HCT116 (cell line): ENCODE data around the gene ROR2. TPM values are rescaled to one million over a fixed set of nuclear protein-coding genes. Genes with fewer than 3 reads are reported as not detected.
"Not testable (repeated sequence)": the region's sequence is repeated elsewhere in the genome, so short reads cannot be mapped to it uniquely, and the experiment has no call there.

Source experiments
- ATAC-seq: fragments of 200-7000 bp; cut with Tn5 transposase; 2 replicates; pipeline ENCODE4 v1.9.1; 2020; ENCODE audit warnings: mild to moderate bottlenecking, moderate library complexity
- BruUV-seq: library from RNA; stranded (reverse); fragments of 400-500 nt; replicated peaks from 2 replicates; lab custom pipeline; 2021; lab: Mats Ljungman, UMichigan
- CTCF ChIA-PET: fragments of 300-600 bp; sonication (Branson Sonifier 250); formaldehyde crosslinking; loops from one replicate; lab custom pipeline; 2021; ENCODE audit warnings: antibody characterized with exemption; lab: Charles Lee
- POLR2A ChIA-PET: fragments of 300-600, 350-600 bp; sonication (Branson Sonifier 250); formaldehyde crosslinking; loops from one replicate; lab custom pipeline; 2021; ENCODE audit warnings: antibody characterized with exemption; lab: Charles Lee
- RAD21 ChIA-PET, 2 experiments: fragments of 300-600 bp; sonication (Branson Sonifier 250); formaldehyde crosslinking; loops; one replicate each; lab custom pipeline; 2023; ENCODE audit warnings: low total read pairs in 2 of 2; ENCODE audit not compliant: uncharacterized antibody in 2 of 2, unreplicated experiment in 2 of 2, low non-redundant PET in 1 of 2; lab: Charles Lee
- DNase-seq: peaks from one replicate; pipeline ENCODE4 v3.0.0-alpha.2; 2010; ENCODE audit warnings: low read depth, low spot score
- H2AFZ ChIP-seq: fragments of 200-600 bp; shearing (Covaris generic), sonication (generic); 2 replicates; pipeline ENCODE4 v1.6.1; 2017; ENCODE audit warnings: low read depth, mixed run types, mixed read lengths, antibody characterized with exemption, low read length; ENCODE audit not compliant: poor library complexity, severe bottlenecking
- H3K27ac ChIP-seq: 2 replicates; pipeline ENCODE4 v1.5.1; 2012; ENCODE audit warnings: low read depth, low read length
- H3K27me3 ChIP-seq: fragments of 200-600 bp; sonication (generic); 2 replicates; pipeline ENCODE4 v1.6.1; 2016; ENCODE audit warnings: mixed run types, low read length, mixed read lengths; ENCODE audit not compliant: insufficient read depth
- H3K36me3 ChIP-seq, 2 experiments: fragments of 200-500 bp in 1 of 2; fragments of 200-600 bp in 1 of 2; sonication (Bioruptor generic) in 1 of 2; sonication (generic) in 1 of 2; 2 replicates each; pipeline versions ENCODE4 v1.5.1 to v1.6.1; 2014 to 2016; ENCODE audit warnings: low read length in 2 of 2, inconsistent platforms in 1 of 2, mixed read lengths in 1 of 2, mixed run types in 1 of 2; ENCODE audit not compliant: insufficient read depth in 2 of 2, control insufficient read depth in 1 of 2
- H3K4me1 ChIP-seq, 2 experiments: fragments of 200-600 bp in 1 of 2; sonication (generic) in 1 of 2; 2 replicates each; pipeline versions ENCODE4 v1.5.1 to v1.6.1; 2012 to 2017; ENCODE audit warnings: low read length in 2 of 2, inconsistent platforms in 1 of 2, mild to moderate bottlenecking in 1 of 2, mixed read lengths in 1 of 2, mixed run types in 1 of 2, moderate library complexity in 1 of 2; ENCODE audit not compliant: insufficient read depth in 2 of 2, control insufficient read depth in 1 of 2
- H3K4me2 ChIP-seq: fragments of 200-600 bp; sonication (generic); 2 replicates; pipeline ENCODE4 v1.6.1; 2017; ENCODE audit warnings: mixed run types, low read length, mixed read lengths
- H3K4me3 ChIP-seq, 2 experiments: fragments of 200-600 bp in 1 of 2; sonication (generic) in 1 of 2; replicated peaks in 1 of 2; 2 replicates each; pipeline ENCODE4 v1.5.1; 2011 to 2016; ENCODE audit warnings: low read length in 2 of 2, control low read depth in 1 of 2, low read depth in 1 of 2, mild to moderate bottlenecking in 1 of 2, mixed read lengths in 1 of 2, mixed run types in 1 of 2
- H3K79me2 ChIP-seq: fragments of 200-600 bp; sonication (generic); 2 replicates; pipeline ENCODE4 v1.6.1; 2017; ENCODE audit warnings: mild to moderate bottlenecking, mixed run types, low read length, moderate library complexity, mixed read lengths; ENCODE audit not compliant: insufficient read depth
- H3K9ac ChIP-seq: fragments of 200-600 bp; sonication (generic); 2 replicates; pipeline ENCODE4 v1.6.1; 2016; ENCODE audit warnings: low read length, mixed read lengths
- H3K9me2 ChIP-seq: fragments of 200-600 bp; sonication (generic), shearing (Covaris generic); 2 replicates; pipeline ENCODE4 v1.6.1; 2017; ENCODE audit warnings: mixed run types, mild to moderate bottlenecking, moderate library complexity; ENCODE audit not compliant: insufficient read depth
- H3K9me3 ChIP-seq, 2 experiments: fragments of 200-500 bp in 1 of 2; fragments of 200-600 bp in 1 of 2; sonication (Bioruptor generic) in 1 of 2; sonication (generic) in 1 of 2; 2 replicates each; pipeline ENCODE4 v1.6.1; 2014 to 2017; ENCODE audit warnings: low read length in 2 of 2, mixed read lengths in 2 of 2, inconsistent platforms in 1 of 2, low read depth in 1 of 2, mild to moderate bottlenecking in 1 of 2, mixed run types in 1 of 2, moderate library complexity in 1 of 2; ENCODE audit not compliant: control insufficient read depth in 1 of 2, insufficient read depth in 1 of 2
- H4K20me1 ChIP-seq: fragments of 200-600 bp; sonication (generic), shearing (Covaris generic); 2 replicates; pipeline ENCODE4 v1.6.1; 2017; ENCODE audit warnings: mixed run types, mild to moderate bottlenecking, moderate library complexity; ENCODE audit not compliant: insufficient read depth
- JUND ChIP-seq: IDR thresholded peaks from 2 replicates; pipeline ENCODE4 v1.6.1; 2012
- RAD21 ChIP-seq: IDR thresholded peaks from 2 replicates; pipeline ENCODE4 v1.6.1; 2012; ENCODE audit warnings: low read depth, mild to moderate bottlenecking
- SRF ChIP-seq: IDR thresholded peaks from 2 replicates; pipeline ENCODE4 v1.6.1; 2012; ENCODE audit warnings: low read depth
- YY1 ChIP-seq: IDR thresholded peaks from 2 replicates; pipeline ENCODE4 v1.6.1; 2011; ENCODE audit warnings: low read length, low read depth, moderate library complexity, mild to moderate bottlenecking; ENCODE audit not compliant: insufficient replicate concordance; ENCODE audit errors: extremely low read depth
- ZNF274 ChIP-seq: fragments of 200-500 bp; sonication (Bioruptor generic); IDR thresholded peaks from 2 replicates; pipeline ENCODE4 v1.6.1; 2014; ENCODE audit warnings: mild to moderate bottlenecking, low read depth, low read length, inconsistent platforms
- intact Hi-C: fragments of 100-400 bp; cut with micrococcal nuclease; formaldehyde crosslinking; loops from 2 replicates; pipeline ENCODE4 v1.10.0; 2022
- total RNA-seq: library from RNA; stranded (reverse); gene quantifications from one replicate; pipeline ENCODE4 v1.2.1, GENCODE V29; 2021; ENCODE audit not compliant: unreplicated experiment
- TF ChIP-seq, protein P1 (sequence below): IDR thresholded peaks from 2 replicates; pipeline ENCODE4 v1.6.1; 2011; ENCODE audit warnings: mild to moderate bottlenecking, low read length, moderate library complexity; ENCODE audit not compliant: insufficient replicate concordance; ENCODE audit errors: extremely low read depth
- TF ChIP-seq, protein P2 (sequence below): IDR thresholded peaks from 2 replicates; pipeline ENCODE4 v1.6.1; 2012
- TF ChIP-seq, protein P3 (sequence below): IDR thresholded peaks from 2 replicates; pipeline ENCODE4 v1.6.1; 2012

ROR2 gene
- total RNA-seq, 1 experiment from 2014 or later: 15.7 TPM

DNA sequence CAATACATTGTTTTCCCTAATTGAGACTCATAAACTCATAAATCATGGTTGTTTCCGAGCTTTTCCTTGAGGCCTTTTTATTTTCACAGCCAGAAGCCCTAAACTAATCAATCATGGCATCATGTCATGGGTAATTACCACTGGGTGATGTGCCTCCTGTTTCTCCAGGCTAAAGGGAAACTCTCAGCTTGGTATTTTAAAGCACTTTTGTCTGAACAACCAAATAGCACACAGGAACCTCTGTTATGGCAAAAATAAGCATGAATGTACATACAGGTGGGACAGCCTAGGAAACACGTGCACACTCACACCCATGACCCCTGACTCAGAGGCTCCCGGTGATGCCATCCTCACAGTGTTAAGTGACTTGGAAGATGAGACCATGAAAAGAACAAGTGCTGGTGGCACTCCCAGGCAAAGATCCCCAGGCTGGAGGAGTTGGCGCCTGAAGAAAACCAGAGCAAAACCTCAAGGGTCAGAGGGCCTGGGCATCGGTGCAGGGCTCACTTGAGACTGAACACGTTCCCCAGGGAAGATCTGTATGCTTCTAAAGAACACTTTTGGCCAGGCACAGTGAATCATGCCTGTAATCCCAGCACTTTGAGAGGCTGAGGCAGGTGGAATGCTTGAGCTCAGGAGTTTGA lies 154.3 kb downstream of the ROR2 start (continued):
- TF ChIP-seq, protein P1, sequence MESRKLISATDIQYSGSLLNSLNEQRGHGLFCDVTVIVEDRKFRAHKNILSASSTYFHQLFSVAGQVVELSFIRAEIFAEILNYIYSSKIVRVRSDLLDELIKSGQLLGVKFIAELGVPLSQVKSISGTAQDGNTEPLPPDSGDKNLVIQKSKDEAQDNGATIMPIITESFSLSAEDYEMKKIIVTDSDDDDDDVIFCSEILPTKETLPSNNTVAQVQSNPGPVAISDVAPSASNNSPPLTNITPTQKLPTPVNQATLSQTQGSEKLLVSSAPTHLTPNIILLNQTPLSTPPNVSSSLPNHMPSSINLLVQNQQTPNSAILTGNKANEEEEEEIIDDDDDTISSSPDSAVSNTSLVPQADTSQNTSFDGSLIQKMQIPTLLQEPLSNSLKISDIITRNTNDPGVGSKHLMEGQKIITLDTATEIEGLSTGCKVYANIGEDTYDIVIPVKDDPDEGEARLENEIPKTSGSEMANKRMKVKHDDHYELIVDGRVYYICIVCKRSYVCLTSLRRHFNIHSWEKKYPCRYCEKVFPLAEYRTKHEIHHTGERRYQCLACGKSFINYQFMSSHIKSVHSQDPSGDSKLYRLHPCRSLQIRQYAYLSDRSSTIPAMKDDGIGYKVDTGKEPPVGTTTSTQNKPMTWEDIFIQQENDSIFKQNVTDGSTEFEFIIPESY: no peak
- TF ChIP-seq RAD21 (no peak), YY1 (no peak), SRF (no peak), ZNF274 (no peak), JUND (peak; percentile 60)
- TF ChIP-seq, protein P2, sequence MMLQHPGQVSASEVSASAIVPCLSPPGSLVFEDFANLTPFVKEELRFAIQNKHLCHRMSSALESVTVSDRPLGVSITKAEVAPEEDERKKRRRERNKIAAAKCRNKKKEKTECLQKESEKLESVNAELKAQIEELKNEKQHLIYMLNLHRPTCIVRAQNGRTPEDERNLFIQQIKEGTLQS: no peak
- TF ChIP-seq, protein P3, sequence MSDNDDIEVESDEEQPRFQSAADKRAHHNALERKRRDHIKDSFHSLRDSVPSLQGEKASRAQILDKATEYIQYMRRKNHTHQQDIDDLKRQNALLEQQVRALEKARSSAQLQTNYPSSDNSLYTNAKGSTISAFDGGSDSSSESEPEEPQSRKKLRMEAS: peak; percentile 65

DNA sequence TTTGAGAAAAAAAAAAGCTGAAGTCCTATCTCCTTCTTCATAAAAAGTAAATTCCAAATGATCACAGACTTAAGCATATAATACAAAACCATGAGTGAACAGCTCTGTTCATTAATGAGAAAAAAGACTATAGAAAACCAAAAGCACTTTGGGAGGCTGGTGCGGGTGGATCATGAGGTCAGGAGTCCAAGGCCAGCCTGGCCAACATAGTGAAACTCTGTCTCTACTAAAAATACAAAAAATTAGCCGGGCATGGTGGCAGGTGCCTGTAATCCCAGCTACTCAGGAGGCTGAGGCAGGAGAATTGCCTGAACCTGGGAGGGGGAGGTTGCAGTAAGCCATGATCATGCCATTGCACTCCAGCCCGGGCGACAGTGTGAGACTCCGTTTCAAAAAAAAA lies 156.7 kb downstream of the ROR2 start:
- RAD21 ChIA-PET, H3K9ac ChIP-seq, H3K27me3 ChIP-seq, H3K36me3 ChIP-seq, BruUV-seq, CTCF ChIA-PET, intact Hi-C loops, H3K79me2 ChIP-seq, ATAC-seq, H4K20me1 ChIP-seq, H3K27ac ChIP-seq, POLR2A ChIA-PET, H3K4me3 ChIP-seq, DNase-seq, H2AFZ ChIP-seq, H3K9me3 ChIP-seq, H3K4me2 ChIP-seq, H3K9me2 ChIP-seq: not testable (repeated sequence)
- peaks cover 15 to 28% of the 10 kb centered on the region in 2 experiments for H3K4me1 ChIP-seq
